HEK293T (cell line): Measurements from ENCODE around the gene HERC2.

Experiments used
- ARNT ChIP-seq: fragments of 450-650 bp; IDR thresholded peaks from 2 replicates; pipeline ENCODE4 v1.6.1; 2017; ENCODE audit warnings: mild to moderate bottlenecking
- BHLHE40 ChIP-seq: fragments of 450-650 bp; IDR thresholded peaks from 2 replicates; pipeline ENCODE4 v1.6.1; 2016; ENCODE audit warnings: mild to moderate bottlenecking, moderate library complexity, borderline replicate concordance
- CTBP1 ChIP-seq: fragments of 450-650 bp; IDR thresholded peaks from 2 replicates; pipeline ENCODE4 v1.6.1; 2016; ENCODE audit warnings: borderline replicate concordance
- ELF4 ChIP-seq: fragments of 450-650 bp; IDR thresholded peaks from 2 replicates; pipeline ENCODE4 v1.6.1; 2017; ENCODE audit warnings: antibody characterized with exemption
- FOXA1 ChIP-seq: fragments of 450-650 bp; IDR thresholded peaks from 2 replicates; pipeline ENCODE4 v1.6.1; 2016; ENCODE audit warnings: mild to moderate bottlenecking
- FOXK2 ChIP-seq: fragments of 450-650 bp; IDR thresholded peaks from 2 replicates; pipeline ENCODE4 v1.6.1; 2016; ENCODE audit warnings: mild to moderate bottlenecking
- FOXM1 ChIP-seq: fragments of 450-650 bp; IDR thresholded peaks from 2 replicates; pipeline ENCODE4 v1.6.1; 2017; ENCODE audit warnings: mild to moderate bottlenecking, borderline replicate concordance
- LEF1 ChIP-seq: fragments of 450-650 bp; IDR thresholded peaks from 2 replicates; pipeline ENCODE4 v1.6.1; 2017; ENCODE audit warnings: mild to moderate bottlenecking, borderline replicate concordance
- NFRKB ChIP-seq: fragments of 450-650 bp; IDR thresholded peaks from 2 replicates; pipeline ENCODE4 v1.6.1; 2016; ENCODE audit warnings: mild to moderate bottlenecking, moderate library complexity
- PKNOX1 ChIP-seq: fragments of 450-650 bp; IDR thresholded peaks from 2 replicates; pipeline ENCODE4 v1.6.1; 2016
- SP1 ChIP-seq: fragments of 450-650 bp; IDR thresholded peaks from 2 replicates; pipeline ENCODE4 v1.6.1; 2017
- SUZ12 ChIP-seq: fragments of 450-650 bp; IDR thresholded peaks from 2 replicates; pipeline ENCODE4 v1.6.1; 2016; ENCODE audit warnings: mild to moderate bottlenecking
- TARDBP ChIP-seq: fragments of 450-650 bp; IDR thresholded peaks from 2 replicates; pipeline ENCODE4 v1.6.1; 2016
- ZNF384 ChIP-seq: fragments of 450-650 bp; IDR thresholded peaks from 2 replicates; pipeline ENCODE4 v1.6.1; 2016

DNA sequence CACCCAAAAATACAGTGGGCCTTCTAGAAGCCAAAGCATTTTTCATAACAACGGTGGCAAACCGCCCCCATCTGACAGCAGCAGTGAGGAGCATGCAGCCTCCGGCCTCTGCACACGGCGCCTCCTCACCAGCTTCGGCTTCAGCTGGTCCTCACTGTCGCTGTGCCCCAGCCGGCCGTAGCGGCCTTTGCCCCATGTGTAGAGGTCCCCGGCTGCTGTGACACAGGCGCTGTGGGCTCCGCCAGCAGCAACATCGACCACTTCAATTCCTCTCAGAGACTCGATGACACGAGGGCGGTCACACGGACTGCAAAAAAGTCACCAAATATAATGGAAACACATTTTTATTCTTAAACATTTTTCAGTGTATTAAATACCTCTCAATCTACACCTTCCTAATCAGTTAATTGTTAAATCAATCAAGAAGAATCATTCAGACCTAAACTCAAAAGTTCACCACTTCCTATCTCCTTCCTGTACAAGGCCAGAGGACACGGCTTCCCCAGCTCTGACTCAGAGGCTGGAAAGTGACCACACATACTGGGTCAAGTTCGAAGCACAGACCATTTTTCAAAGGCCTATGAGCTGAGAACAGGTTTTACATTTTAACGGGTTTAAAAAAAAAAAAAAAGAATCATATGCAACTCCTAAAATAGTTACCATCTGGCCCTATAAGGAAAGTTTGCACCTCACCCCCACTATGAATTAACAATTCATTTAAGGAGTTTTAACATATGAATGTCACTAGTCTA, 189.3 kb downstream of the HERC2 start:
- TF ChIP-seq CTBP1 (no peak), FOXA1 (no peak), SP1 (no peak), ARNT (no peak), FOXM1 (no peak), FOXK2 (no peak), ELF4 (no peak), BHLHE40 (no peak), ZNF384 (no peak), NFRKB (no peak), PKNOX1 (no peak), TARDBP (no peak), LEF1 (no peak), SUZ12 (no peak)
